Measurements from ENCODE around the gene ADORA2B.

ADORA2B gene

GRCh38 chr17:15996322-15996721 is 51.4 kb downstream of the ADORA2B start:
- H2AFZ ChIP-seq (ENCODE audit: low read depth, low read length, severe bottlenecking): no peak overlapping the region
- H4K20me1 ChIP-seq (ENCODE audit: low read depth, low read length): no peaks in the 10 kb centered on the region
- H3K36me3 ChIP-seq (ENCODE audit: low read length): peaks cover 1% of the 10 kb centered on the region
- H3F3A ChIP-seq (ENCODE audit: insufficient read depth): peaks cover 13% of the 10 kb centered on the region
- H3K27ac ChIP-seq (ENCODE audit: low read depth, low read length): no peak overlapping the region
- peaks cover 14% of the 10 kb centered on the region for H3K79me2 ChIP-seq (ENCODE audit: insufficient read depth, low read length)
- no peak for TF ChIP-seq CTCF (IDR thresholded peaks at IDR 0.05; ENCODE audit: insufficient read depth, low read length, poor library complexity, severe bottlenecking)
- no peak for TF ChIP-seq EZH2phosphoT487 (conservative IDR thresholded peaks at IDR 0.05; ENCODE audit: low read length)
- H3K27me3 ChIP-seq (ENCODE audit: low read length): no peaks in the 10 kb centered on the region
- no peaks in the 10 kb centered on the region for H3K9me3 ChIP-seq (ENCODE audit: insufficient read depth, low read length)
- H3K9me2 ChIP-seq (replicated peaks; ENCODE audit: insufficient read depth, low read length): no peaks in the 10 kb centered on the region
- H3K9ac ChIP-seq (ENCODE audit: low read length): no peak overlapping the region
- H3K4me3 ChIP-seq (ENCODE audit: insufficient read depth, low read length, poor library complexity, severe bottlenecking): no peak overlapping the region
- no peak overlapping the region for H3K4me2 ChIP-seq (ENCODE audit: low read depth, low read length, poor library complexity, severe bottlenecking)

GRCh38 chr17:15998031-15998562 is 53.2 kb downstream of the ADORA2B start:
- Histone ChIP-seq H3K4me2 (ENCODE audit: low read depth, low read length, poor library complexity, severe bottlenecking) (peak overlapping the region; percentile 80), H2AFZ (ENCODE audit: low read depth, low read length, severe bottlenecking) (no peak overlapping the region), H3K27ac (ENCODE audit: low read depth, low read length) (peak overlapping the region; percentile 19; the same call in 1 of the 2 replicates), H4K20me1 (ENCODE audit: low read depth, low read length) (no peaks in the 10 kb centered on the region), H3K36me3 (ENCODE audit: low read length) (peaks cover 19% of the 10 kb centered on the region), H3K4me3 (ENCODE audit: insufficient read depth, low read length, poor library complexity, severe bottlenecking) (no peak overlapping the region), H3K9me3 (ENCODE audit: insufficient read depth, low read length) (no peaks in the 10 kb centered on the region), H3K27me3 (ENCODE audit: low read length) (no peaks in the 10 kb centered on the region), H3K9ac (ENCODE audit: low read length) (no peak overlapping the region), H3K9me2 (replicated peaks; ENCODE audit: insufficient read depth, low read length) (no peaks in the 10 kb centered on the region), H3F3A (ENCODE audit: insufficient read depth) (peaks cover 13% of the 10 kb centered on the region), H3K79me2 (ENCODE audit: insufficient read depth, low read length) (peaks cover 21% of the 10 kb centered on the region)
- TF ChIP-seq EZH2phosphoT487 (conservative IDR thresholded peaks at IDR 0.05; ENCODE audit: low read length) (no peak), CTCF (IDR thresholded peaks at IDR 0.05; ENCODE audit: insufficient read depth, low read length, poor library complexity, severe bottlenecking) (no peak)

GRCh38 chr17:15999141-15999973 is 54.4 kb downstream of the ADORA2B start, which contains the start of the genes TTC19 and ZSWIM7:
TTC19 (plus strand) TSS chr17:15999824; CDS start chr17:15999849, 25 bp downstream.
ZSWIM7 (minus strand) TSS chr17:15999704; CDS start chr17:15999594, 110 bp downstream.
- H3K9me3 ChIP-seq (ENCODE audit: insufficient read depth, low read length): no peaks in the 10 kb centered on the region
- H4K20me1 ChIP-seq (ENCODE audit: low read depth, low read length): no peaks in the 10 kb centered on the region
- peaks cover 21% of the 10 kb centered on the region for H3K79me2 ChIP-seq (ENCODE audit: insufficient read depth, low read length)
- no peaks in the 10 kb centered on the region for H3K9me2 ChIP-seq (replicated peaks; ENCODE audit: insufficient read depth, low read length)
- H3K9ac ChIP-seq (ENCODE audit: low read length): peak within 1 kb of the TSS; percentile 73
- peak within 1 kb of the TSS; percentile 69 for H3K4me3 ChIP-seq (ENCODE audit: insufficient read depth, low read length, poor library complexity, severe bottlenecking)
- peak within 1 kb of the TSS; percentile 80 for H3K4me2 ChIP-seq (ENCODE audit: low read depth, low read length, poor library complexity, severe bottlenecking)
- peaks cover 13% of the 10 kb centered on the region for H3F3A ChIP-seq (ENCODE audit: insufficient read depth)
- TF ChIP-seq EZH2phosphoT487 (conservative IDR thresholded peaks at IDR 0.05; ENCODE audit: low read length) (no peak), CTCF (IDR thresholded peaks at IDR 0.05; ENCODE audit: insufficient read depth, low read length, poor library complexity, severe bottlenecking) (no peak)
- peak within 1 kb of the TSS; percentile 99 for H2AFZ ChIP-seq (ENCODE audit: low read depth, low read length, severe bottlenecking)
- H3K27ac ChIP-seq (ENCODE audit: low read depth, low read length): peak within 1 kb of the TSS; percentile 87
- H3K36me3 ChIP-seq (ENCODE audit: low read length): peaks cover 23% of the 10 kb centered on the region
- H3K27me3 ChIP-seq (ENCODE audit: low read length): no peaks in the 10 kb centered on the region

Measured in SU-DHL-6 (cell line).